Tibial artery (tissue), 4 donors: ENCODE measurements around the gene RAB44.

Experiments
- DNase-seq, 2 donors: peaks; one replicate each; pipeline ENCODE4 v3.0.0-alpha.2; 2019
- H3K27ac ChIP-seq, 2 donors: fragments of 200-600 bp; sonication (generic) in 1 of 2; 1 replicate in 1 of 2; 2 replicates in 1 of 2; pipeline ENCODE4 v1.5.1; 2018 to 2019; ENCODE audit warnings: mild to moderate bottlenecking in 1 of 2
- H3K27me3 ChIP-seq, 2 donors: fragments of 200-600 bp; sonication (generic) in 1 of 2; one replicate each; pipeline versions ENCODE4 v1.5.1 to v1.6.0; 2016 to 2019
- H3K36me3 ChIP-seq, 3 donors: fragments of 200-600 bp; sonication (generic) in 2 of 3; one replicate each; pipeline ENCODE4 v1.5.1; 2016 to 2019; ENCODE audit warnings: mild to moderate bottlenecking in 2 of 3
- H3K4me1 ChIP-seq, 4 donors: fragments of 200-600 bp; sonication (generic) in 2 of 4; 1 replicate in 3 of 4; 2 replicates in 1 of 4; pipeline ENCODE4 v1.5.1; 2016 to 2019
- H3K4me3 ChIP-seq, 2 donors: fragments of 200-600 bp; sonication (generic) in 1 of 2; 1 replicate in 1 of 2; 2 replicates in 1 of 2; pipeline ENCODE4 v1.5.1; 2018 to 2019; ENCODE audit warnings: mild to moderate bottlenecking in 2 of 2
- H3K9me3 ChIP-seq, 3 donors: fragments of 200-600 bp; sonication (generic) in 1 of 3; one replicate each; pipeline ENCODE4 v1.5.1; 2016 to 2019
- intact Hi-C: fragments of 100-400 bp; cut with DNase I; formaldehyde crosslinking; loops from one replicate; pipeline ENCODE4 v1.15.0; 2023; ENCODE audit warnings: low total_unique reads
- TF ChIP-seq, protein P1 (sequence below), 2 experiments: fragments of 200-600 bp in 1 of 2; fragments of 450-650 bp in 1 of 2; IDR thresholded peaks; one replicate each; pipeline ENCODE4 v1.5.1; 2017 to 2019; ENCODE audit warnings: antibody characterized with exemption in 2 of 2, mild to moderate bottlenecking in 1 of 2, moderate library complexity in 1 of 2

The RAB44 gene

DNA sequence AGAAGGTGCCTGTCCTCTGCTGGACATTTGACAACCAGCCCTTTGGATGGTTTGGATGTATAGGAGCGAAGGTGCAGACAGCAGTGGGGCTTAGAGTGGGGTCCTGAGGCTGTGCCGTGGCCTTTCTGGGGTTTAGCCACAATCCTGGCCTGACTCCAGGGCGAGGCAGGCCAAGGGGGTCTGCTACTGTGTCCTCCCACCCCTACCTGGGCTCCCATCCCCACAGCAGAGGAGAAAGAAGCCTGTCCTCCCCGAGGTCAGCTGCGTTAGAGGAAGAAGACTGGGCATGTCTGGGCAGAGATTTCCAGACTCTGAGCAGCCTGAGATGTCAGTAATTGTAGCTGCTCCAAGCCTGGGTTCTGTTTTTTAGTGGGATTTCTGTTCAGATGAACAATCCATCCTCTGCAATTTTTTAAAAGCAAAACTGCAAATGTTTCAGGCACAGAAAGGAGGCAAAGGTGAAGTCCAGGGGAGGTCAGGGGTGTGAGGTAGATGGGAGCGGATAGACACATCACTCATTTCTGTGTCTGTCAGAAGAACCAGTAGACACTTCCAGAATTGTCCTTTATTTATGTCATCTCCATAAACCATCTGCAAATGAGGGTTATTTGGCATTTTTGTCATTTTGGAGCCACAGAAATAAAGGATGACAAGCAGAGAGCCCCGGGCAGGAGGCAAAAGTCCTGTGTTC is 20.4 kb upstream of the RAB44 start:
- TF ChIP-seq, protein P1, sequence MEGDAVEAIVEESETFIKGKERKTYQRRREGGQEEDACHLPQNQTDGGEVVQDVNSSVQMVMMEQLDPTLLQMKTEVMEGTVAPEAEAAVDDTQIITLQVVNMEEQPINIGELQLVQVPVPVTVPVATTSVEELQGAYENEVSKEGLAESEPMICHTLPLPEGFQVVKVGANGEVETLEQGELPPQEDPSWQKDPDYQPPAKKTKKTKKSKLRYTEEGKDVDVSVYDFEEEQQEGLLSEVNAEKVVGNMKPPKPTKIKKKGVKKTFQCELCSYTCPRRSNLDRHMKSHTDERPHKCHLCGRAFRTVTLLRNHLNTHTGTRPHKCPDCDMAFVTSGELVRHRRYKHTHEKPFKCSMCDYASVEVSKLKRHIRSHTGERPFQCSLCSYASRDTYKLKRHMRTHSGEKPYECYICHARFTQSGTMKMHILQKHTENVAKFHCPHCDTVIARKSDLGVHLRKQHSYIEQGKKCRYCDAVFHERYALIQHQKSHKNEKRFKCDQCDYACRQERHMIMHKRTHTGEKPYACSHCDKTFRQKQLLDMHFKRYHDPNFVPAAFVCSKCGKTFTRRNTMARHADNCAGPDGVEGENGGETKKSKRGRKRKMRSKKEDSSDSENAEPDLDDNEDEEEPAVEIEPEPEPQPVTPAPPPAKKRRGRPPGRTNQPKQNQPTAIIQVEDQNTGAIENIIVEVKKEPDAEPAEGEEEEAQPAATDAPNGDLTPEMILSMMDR (IDR thresholded peaks at IDR 0.05) = no peak
- no peaks in the 10 kb centered on the region for H3K9me3 ChIP-seq
- H3K27ac ChIP-seq = peak overlapping the region; percentile 99 to 100
- no peak overlapping the region for H3K4me3 ChIP-seq
- peaks cover 0 to 42% (median 30%) of the 10 kb centered on the region in 4 donors for H3K4me1 ChIP-seq
- H3K27me3 ChIP-seq = no peaks in the 10 kb centered on the region
- no peak for DNase-seq
- H3K36me3 ChIP-seq = peaks cover 0 to 7% (median 4%) of the 10 kb centered on the region in 3 donors
- intact Hi-C loops = no loop called here

DNA sequence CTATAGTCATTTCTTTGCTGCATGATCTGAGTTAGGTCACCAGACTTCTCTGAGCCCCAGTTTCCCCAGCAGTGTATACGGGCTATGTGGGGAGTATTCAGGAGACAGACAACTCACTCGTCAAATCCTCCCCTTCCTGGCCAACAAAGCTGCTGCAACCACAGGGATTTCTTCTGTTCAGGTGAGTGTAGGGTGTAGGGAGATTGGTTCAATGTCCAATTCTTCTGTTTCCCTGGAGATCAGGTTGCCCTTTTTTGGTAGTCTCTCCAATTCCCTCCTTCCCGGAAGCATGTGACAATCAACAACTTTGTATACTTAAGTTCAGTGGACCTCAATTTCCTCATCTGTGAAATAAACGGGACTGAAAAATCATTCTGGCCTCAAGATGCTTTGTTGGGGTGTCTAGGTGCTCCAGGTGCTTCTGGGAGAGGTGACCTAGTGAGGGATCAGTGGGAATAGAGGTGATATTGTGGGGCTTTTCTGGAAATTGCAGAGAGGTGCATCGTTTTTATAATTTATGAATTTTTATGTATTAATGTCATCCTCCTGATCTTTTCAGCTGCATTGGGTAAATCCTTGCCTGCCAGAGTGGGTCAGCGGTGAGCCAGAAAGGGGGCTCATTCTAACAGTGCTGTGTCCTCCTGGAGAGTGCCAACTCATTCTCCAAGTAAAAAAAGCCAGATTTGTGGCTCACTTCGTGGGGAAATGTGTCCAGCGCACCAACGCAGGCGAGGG is 19.7 kb upstream of the RAB44 start:
- Histone ChIP-seq H3K36me3 (peaks cover 3 to 14% (median 11%) of the 10 kb centered on the region in 3 donors), H3K9me3 (no peaks in the 10 kb centered on the region), H3K4me3 (peak overlapping the region; percentile 95 to 99), H3K4me1 (peaks cover 0 to 49% (median 37%) of the 10 kb centered on the region in 4 donors), H3K27me3 (no peaks in the 10 kb centered on the region), H3K27ac (peak overlapping the region; percentile 99 to 100)
- DNase-seq = no peak
- TF ChIP-seq, protein P1 (IDR thresholded peaks at IDR 0.05) = no peak
- intact Hi-C loops = loop anchor here (2.0 kb wide), 1 partner anchor 49 kb away; no protein-coding TSS in a partner anchor

DNA sequence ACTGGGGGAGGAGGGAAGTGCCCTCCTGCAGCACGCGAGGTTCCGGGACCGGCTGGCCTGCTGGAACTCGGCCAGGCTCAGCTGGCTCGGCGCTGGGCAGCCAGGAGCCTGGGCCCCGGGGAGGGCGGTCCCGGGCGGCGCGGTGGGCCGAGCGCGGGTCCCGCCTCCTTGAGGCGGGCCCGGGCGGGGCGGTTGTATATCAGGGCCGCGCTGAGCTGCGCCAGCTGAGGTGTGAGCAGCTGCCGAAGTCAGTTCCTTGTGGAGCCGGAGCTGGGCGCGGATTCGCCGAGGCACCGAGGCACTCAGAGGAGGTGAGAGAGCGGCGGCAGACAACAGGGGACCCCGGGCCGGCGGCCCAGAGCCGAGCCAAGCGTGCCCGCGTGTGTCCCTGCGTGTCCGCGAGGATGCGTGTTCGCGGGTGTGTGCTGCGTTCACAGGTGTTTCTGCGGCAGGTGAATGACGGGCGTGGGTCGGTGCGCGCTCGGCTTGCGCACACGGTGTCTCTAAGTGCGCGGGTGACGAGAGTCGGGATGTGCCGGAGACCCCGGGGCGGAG is 19.1 kb upstream of the RAB44 start, which contains the start of gene CDKN1A:
Gene CDKN1A, plus strand, starts transcription at position 227 of the 555 bp plus-strand sequence. CDS start 5,388 bp downstream, outside the sequence.
- Histone ChIP-seq H3K27me3 (no peaks in the 10 kb centered on the region), H3K27ac (peak within 1 kb of the TSS; percentile 99 to 100), H3K9me3 (no peaks in the 10 kb centered on the region), H3K4me1 (peaks cover 0 to 55% (median 41%) of the 10 kb centered on the region in 4 donors), H3K4me3 (peak within 1 kb of the TSS; percentile 95 to 99), H3K36me3 (peaks cover 5 to 20% (median 17%) of the 10 kb centered on the region in 3 donors)
- TF ChIP-seq, protein P1 (IDR thresholded peaks at IDR 0.05) = peak in 1 of 2 experiments; percentile 31
- DNase-seq = peak; percentile 93 to 98
- intact Hi-C loops = loop anchor here (2.0 kb wide), 1 partner anchor 50 kb away; no protein-coding TSS in a partner anchor

DNA sequence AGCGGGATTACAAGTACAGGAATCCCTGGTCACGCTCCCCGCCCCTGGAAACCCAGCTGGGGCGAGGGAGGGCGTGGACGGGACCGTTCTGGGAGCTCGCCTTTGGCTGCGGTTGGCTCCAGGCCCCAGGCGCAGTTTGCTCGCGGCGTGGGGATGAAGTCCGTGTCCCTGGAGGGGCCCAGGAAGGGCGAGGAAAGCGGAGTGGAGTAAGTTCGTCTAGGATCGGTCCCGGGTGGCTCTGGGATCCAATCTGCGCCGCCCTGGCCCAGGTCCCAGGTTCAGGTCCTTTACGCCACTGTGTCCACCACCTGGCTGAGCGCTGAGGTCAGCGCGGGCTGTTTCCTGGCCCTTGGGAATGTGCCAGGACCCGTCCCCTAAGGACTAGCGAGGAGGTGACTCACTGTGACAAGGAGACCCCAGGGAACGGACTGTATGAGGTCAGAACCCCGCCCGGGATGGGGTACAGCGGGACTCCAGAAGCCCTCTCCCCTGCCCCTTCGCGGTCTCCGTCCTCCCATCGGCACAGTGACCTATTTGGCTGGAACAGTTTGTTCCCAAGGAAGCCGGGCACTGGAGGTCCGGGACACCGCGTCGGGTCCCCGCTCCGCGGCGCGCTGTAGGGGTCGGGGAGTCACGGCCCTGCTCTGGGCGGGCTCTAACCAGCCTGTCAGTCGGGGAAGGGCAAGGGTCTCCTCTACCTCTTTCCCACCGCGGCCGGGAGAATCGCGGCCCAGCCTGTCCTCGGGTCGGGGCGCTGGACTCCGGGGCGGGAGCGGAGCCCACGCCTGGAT is 18.4 kb upstream of the RAB44 start:
- Histone ChIP-seq H3K27ac (peak overlapping the region; percentile 99 to 100), H3K36me3 (peaks cover 11 to 27% (median 24%) of the 10 kb centered on the region in 3 donors), H3K4me1 (peaks cover 0 to 61% (median 43%) of the 10 kb centered on the region in 4 donors), H3K27me3 (no peaks in the 10 kb centered on the region), H3K9me3 (no peaks in the 10 kb centered on the region), H3K4me3 (peak overlapping the region; percentile 95 to 99)
- intact Hi-C loops = loop anchor here (2.0 kb wide), 1 partner anchor 50 kb away; no protein-coding TSS in a partner anchor
- peak; percentile 85 to 96 for DNase-seq
- TF ChIP-seq, protein P1 (IDR thresholded peaks at IDR 0.05) = no peak
